GM18870 (cell line): ENCODE results near the gene GDNF.
"Not testable (repeated sequence)": the region's sequence is repeated elsewhere in the genome, so short reads cannot be mapped to it uniquely, and the experiment has no call there.

Experiments
- ATAC-seq: cut with Tn5 transposase; IDR thresholded peaks from one replicate; pipeline ENCODE4 v1.9.1; 2021; ENCODE audit warnings: moderate library complexity; ENCODE audit not compliant: unreplicated experiment

GDNF gene

GRCh38 chr5:37823433-37824152 is 16.2 kb downstream of the GDNF start:
- ATAC-seq: no peak

DNA sequence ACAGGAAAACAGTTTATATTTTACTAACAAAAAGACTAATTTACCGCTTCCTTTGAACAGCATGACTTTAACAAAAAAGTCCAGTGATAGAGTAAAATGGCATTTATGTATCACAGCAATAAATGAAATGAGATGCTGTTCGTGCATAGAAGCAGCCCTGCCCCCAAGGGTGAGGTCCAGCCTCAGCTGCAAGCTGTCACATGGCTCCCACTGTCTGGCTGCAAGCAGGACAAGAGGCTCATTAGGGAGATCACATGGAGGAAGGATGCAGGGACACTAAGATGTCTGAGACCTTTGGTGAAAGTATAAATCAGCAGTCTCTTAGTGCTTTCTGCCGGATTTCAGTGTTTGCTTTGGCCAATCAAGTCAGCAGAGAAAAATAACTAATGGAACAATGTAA is 23.0 kb downstream of the GDNF start:
- ATAC-seq: no peak

DNA sequence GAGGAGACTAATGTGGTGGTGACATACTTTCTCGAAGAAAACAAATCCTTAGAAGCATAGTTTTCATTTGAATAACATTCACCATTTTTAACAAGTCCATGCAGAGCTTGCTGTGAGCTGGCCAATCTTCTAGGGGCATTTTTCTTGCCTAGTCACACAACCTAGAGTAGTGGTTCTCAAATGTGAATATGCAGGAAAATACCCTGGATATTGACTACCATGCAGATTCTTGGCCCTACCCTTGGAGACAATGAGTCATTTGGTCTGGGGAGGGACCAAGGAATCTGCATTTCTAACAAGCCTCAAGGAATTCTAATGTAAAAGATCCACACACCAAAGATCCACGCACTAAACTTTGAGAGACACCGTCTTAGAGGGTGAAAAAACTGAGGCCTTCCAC is 23.5 kb downstream of the GDNF start:
- no peak for ATAC-seq

GRCh38 chr5:37815913-37816312 is 23.9 kb downstream of the GDNF start:
- ATAC-seq: no peak

- ATAC-seq: no peak
Measured at GRCh38 chr5:37814699-37815098, 25.1 kb downstream of the GDNF start.

DNA sequence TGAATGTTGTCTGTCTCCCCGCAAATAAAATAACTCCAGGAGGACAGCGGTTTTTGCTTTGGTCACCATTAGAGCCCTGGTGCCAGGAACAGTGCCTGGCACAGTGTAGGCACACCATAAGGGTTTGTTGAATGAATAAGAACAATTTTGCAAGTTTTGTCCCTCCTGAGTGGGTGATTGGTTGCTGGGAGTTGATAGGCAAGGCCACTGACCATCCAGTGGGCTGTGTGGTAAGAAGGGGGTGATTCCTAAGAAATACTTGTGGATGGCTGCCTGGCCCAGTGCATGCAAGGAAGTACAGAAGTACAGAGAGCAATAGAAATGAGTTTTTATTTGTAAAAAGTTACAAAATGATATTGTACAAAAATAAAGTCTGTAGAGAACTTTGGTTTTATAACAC is 27.5 kb downstream of the GDNF start:
- ATAC-seq: no peak

- no peak for ATAC-seq
Measured at GRCh38 chr5:37811866-37812265, 28.0 kb downstream of the GDNF start.

GRCh38 chr5:37810311-37810710 is 29.5 kb downstream of the GDNF start:
- no peak for ATAC-seq

- no peak for ATAC-seq
Measured at GRCh38 chr5:37808945-37809344, 30.9 kb downstream of the GDNF start.

GRCh38 chr5:37807621-37808301 is 32.1 kb downstream of the GDNF start:
- no peak for ATAC-seq

- peak; percentile 31 for ATAC-seq
Measured at GRCh38 chr5:37807015-37807414, 32.8 kb downstream of the GDNF start.

DNA sequence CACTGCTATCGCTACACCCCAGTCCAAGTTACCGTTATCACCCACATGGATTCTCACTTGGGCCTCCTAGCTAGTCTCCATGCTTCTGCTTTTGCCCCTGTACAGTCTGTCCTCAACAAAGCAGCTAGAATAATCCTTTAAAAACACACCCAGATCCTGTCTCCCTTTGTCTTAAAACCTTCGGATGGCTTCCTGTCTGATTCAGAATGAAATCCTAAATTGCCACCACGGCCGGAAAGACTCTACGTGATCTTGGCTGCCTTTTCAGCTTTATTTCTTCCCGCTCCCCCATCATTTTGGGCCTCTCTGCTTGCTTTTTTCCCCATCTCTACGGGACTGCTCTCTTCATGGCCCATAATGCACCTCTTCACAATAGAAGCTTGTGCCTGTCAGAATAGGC is 33.4 kb downstream of the GDNF start:
- ATAC-seq: no peak

GRCh38 chr5:37806016-37806415 is 33.8 kb downstream of the GDNF start:
- no peak for ATAC-seq

DNA sequence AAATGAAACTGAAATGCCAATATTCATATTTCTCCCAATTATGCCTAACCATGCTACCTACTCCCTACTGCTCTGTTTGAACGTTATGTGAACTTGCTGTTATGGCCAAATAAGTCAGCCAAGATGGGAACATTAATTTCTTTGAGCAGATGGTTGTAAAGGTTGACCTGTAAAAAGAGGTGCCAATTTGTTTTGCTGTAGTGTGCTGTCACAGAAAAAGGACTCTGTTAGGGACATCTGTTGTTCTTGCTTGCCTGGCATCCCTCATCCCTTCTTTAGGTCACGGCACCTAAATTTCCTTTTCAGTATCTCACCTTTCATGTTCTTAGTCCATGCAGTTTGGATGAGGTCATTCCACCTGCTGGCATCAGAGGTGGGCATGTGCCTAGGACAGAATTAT is 35.4 kb downstream of the GDNF start:
- ATAC-seq: no peak

- ATAC-seq: no peak
Measured at GRCh38 chr5:37803487-37803886, 36.4 kb downstream of the GDNF start.

DNA sequence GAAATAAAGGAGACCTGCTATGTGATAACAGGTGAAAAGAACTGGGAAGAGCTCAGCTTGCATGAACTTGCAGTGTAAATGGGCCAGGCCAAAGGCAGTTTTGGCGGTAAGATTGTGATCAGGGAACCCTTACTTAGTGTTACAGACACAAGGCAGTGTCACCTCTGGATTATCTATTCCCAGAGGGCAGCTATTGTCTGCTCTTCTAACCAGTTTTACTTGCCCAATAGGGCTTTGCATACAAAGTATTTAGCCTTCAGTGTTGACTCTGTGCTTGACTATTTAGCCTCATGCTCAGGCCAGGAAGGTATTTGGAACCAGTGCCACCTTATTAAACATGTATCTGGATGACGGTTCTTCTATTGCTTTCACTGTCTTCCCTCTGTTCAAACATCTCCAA is 38.3 kb downstream of the GDNF start:
- ATAC-seq: no peak

DNA sequence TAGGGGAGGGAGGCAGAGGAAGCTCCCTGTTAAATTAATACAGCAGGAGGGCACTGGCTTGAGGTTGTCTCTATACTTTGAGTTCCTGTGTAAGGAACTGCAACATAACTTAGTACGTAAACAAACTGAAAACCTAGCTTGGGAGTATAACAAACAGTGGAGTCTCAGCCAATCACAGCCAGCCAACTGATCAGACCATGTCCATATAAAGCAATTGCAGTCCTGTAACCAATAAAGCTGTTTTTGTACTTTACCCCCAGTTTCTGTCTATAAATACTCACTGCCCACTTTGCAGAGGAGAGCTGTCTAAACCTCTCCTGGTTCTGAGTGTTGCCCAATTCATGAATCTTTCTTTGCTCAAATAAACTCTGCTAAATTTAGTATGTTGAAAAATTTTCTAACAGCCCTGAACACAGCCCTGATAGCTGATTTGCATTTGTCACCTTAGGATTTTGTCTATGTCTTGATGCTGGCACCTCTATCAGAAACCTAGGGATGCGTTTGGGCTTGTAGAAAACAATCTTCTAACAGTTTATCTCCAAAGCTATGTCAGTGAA is 39.9 kb downstream of the GDNF start:
- no peak for ATAC-seq

GRCh38 chr5:37796435-37796834 is 43.4 kb downstream of the GDNF start:
- ATAC-seq: not testable (repeated sequence)

DNA sequence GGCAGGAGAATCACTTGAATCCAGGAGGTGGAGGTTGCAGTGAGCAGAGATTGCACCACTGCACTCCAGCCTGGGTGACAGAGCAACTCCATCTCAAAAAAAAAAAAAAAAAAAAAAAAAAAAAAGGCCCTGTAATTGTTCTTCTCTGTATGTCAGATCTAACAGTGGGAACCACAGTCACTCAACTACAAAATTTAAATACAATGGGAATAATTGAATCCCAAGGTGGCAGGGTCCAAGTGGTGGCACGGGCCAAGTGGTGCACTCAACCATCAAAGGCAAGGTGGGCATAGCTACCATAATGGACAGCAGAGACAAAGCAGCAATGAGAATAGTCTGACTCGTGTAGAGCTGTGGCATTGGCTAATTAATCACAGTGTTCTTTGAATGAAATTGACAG is 44.5 kb downstream of the GDNF start:
- ATAC-seq: not testable (repeated sequence)

- ATAC-seq: no peak
Measured at GRCh38 chr5:37792975-37793631, 46.7 kb downstream of the GDNF start.

- ATAC-seq: no peak
Measured at GRCh38 chr5:37791321-37791720, 48.5 kb downstream of the GDNF start.

DNA sequence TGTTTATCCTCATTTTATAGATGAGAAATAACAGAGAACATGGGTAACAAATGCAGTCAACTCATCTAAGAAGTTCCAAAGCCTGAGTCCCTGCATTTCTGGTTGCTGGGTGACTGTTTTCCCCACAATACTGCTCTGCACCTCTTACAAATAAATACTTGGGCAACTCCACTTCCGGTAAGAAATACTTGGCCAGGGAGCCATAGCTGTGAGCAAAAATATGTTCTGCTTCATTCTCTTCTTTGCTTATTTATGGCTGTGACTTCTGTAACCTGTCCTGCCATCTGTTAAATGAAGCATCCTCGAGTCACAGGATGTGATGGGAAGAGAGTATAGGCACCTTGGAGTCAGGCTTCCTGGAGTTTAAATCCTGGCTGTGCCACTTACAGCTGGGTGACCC is 49.9 kb downstream of the GDNF start:
- no peak for ATAC-seq
